Activated CD4-positive, CD25-positive, alpha-beta regulatory T cell (primary cell): ENCODE results near the gene CALCOCO1.
A peak's percentile ranks its signal among the peaks of the same experiment; 100 is the strongest.
"Not testable (repeated sequence)": the region's sequence is repeated elsewhere in the genome, so short reads cannot be mapped to it uniquely, and the experiment has no call there.

Experiments
- DNase-seq, 4 experiments: peaks; one replicate each; lab custom pipeline; 2025; lab: John Stamatoyannopoulos, UW

CALCOCO1 gene

GRCh38 chr12:53698948-53699677, 28.1 kb downstream of the CALCOCO1 start:
- DNase-seq: no peak

- DNase-seq: no peak
Measured at GRCh38 chr12:53696655-53697331, 30.5 kb downstream of the CALCOCO1 start.

- DNase-seq: no peak
Measured at GRCh38 chr12:53696285-53696654, 31.0 kb downstream of the CALCOCO1 start.

GRCh38 chr12:53695152-53696145, 31.8 kb downstream of the CALCOCO1 start:
- no peak for DNase-seq

GRCh38 chr12:53694756-53695151, 32.5 kb downstream of the CALCOCO1 start:
- DNase-seq: no peak

- no peak for DNase-seq
Measured at GRCh38 chr12:53688134-53688533, 39.1 kb downstream of the CALCOCO1 start.

- DNase-seq: no peak
Measured at GRCh38 chr12:53686436-53686835, 40.8 kb downstream of the CALCOCO1 start.

GRCh38 chr12:53684654-53685220, 42.5 kb downstream of the CALCOCO1 start:
- DNase-seq: no peak

- no peak for DNase-seq
Measured at GRCh38 chr12:53683983-53684382, 43.3 kb downstream of the CALCOCO1 start.

- DNase-seq: no peak
Measured at GRCh38 chr12:53683494-53683893, 43.8 kb downstream of the CALCOCO1 start.

- not testable (repeated sequence) for DNase-seq
Measured at GRCh38 chr12:53680061-53680460, 47.2 kb downstream of the CALCOCO1 start.

GRCh38 chr12:53677800-53678148, 49.5 kb downstream of the CALCOCO1 start:
- no peak for DNase-seq

- DNase-seq: no peak
Measured at GRCh38 chr12:53677016-53677799, 50.0 kb downstream of the CALCOCO1 start.

GRCh38 chr12:53676656-53677015, 50.6 kb downstream of the CALCOCO1 start:
- no peak for DNase-seq

GRCh38 chr12:53675701-53676607, 51.3 kb downstream of the CALCOCO1 start, which contains the start of gene ATP5MC2:
Gene ATP5MC2 (minus strand): TSS chr12:53676083. CDS start chr12:53672614, 3,469 bp downstream.
- peak; percentile 89 to 95 (median 93) for DNase-seq

- DNase-seq: no peak
Measured at GRCh38 chr12:53674977-53675700, 52.1 kb downstream of the CALCOCO1 start.

GRCh38 chr12:53670971-53671370, 56.3 kb downstream of the CALCOCO1 start:
- no peak for DNase-seq

GRCh38 chr12:53670308-53670707, 56.9 kb downstream of the CALCOCO1 start:
- DNase-seq: no peak

GRCh38 chr12:53667080-53667479, 60.2 kb downstream of the CALCOCO1 start:
- DNase-seq: no peak

- no peak for DNase-seq
Measured at GRCh38 chr12:53664936-53665335, 62.3 kb downstream of the CALCOCO1 start.
